Measurements from ENCODE around the gene TMEM233.

GRCh38 chr12:119645535-119646059 lies 52.0 kb downstream of the TMEM233 start:
- TF ChIP-seq EZH2 (IDR thresholded peaks at IDR 0.05; ENCODE audit: insufficient read depth, poor library complexity, severe bottlenecking), result no peak
- no peak for TF ChIP-seq EZH2phosphoT487 (IDR thresholded peaks at IDR 0.05; ENCODE audit: insufficient read depth, low read depth)
